DND-41 (cell line): Measurements from ENCODE around the gene ZNRF1.

Source experiments
- CTCF ChIP-seq: IDR thresholded peaks from 2 replicates; pipeline ENCODE4 v1.5.1; 2012; ENCODE audit warnings: borderline replicate concordance, low read length, moderate library complexity, mild to moderate bottlenecking; ENCODE audit not compliant: poor library complexity, severe bottlenecking; ENCODE audit errors: extremely low read depth
- EZH2 ChIP-seq: IDR thresholded peaks from 3 replicates; pipeline ENCODE4 v1.6.1; 2012; ENCODE audit warnings: borderline replicate concordance, low read depth, mild to moderate bottlenecking, moderate library complexity, low read length, inconsistent platforms; ENCODE audit not compliant: severe bottlenecking

DNA sequence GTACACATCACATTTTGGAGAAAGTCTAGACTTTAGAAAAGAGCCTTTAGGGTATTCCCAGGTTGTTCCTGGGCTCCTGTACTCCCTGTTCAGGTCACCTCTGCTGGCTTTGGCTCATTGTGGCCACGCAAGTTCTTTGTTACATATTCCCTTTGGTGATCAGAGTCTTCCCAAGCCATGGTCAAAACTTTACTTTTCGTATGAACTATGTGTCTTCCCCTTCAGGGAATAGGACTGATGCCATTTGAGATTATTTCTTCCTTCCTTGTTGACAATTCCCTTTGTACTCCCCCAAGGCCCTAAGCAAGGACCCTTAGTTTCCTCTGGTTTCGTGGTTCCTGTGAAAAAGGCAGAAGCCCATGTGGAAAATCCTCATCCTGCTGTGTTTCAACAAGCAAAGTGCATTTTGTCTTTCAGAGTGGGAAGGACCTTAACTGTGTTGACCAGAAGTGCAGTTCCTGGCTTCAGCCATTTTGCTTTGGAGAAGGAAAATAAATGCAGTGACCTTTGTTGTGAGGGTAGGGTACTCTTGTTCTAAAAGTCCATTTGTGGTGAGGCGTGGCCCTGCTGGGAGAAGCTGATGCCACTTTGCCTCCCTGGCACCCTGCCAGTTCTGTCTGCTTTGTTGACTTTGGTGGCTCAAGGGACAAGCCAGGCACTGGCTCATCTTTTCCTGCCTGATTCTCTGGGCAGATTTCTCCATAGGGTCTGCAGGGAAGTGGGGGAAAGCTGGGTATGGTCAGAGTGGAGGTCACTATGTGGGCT lies 55.1 kb downstream of the ZNRF1 start:
- TF ChIP-seq CTCF (no peak), EZH2 (no peak)
